ENCODE data around the gene C1orf87. TPM values are rescaled to one million over a fixed set of nuclear protein-coding genes. Genes with fewer than 3 reads are reported as not detected.

The C1orf87 gene
- polyA plus RNA-seq, 5 donors = 0.84 to 4.8 (median 3.3) TPM

- DNase-seq = no peak
Measured at GRCh38 chr1:60063561-60063960, 10.0 kb downstream of the C1orf87 start.

- DNase-seq = no peak
Measured at GRCh38 chr1:60059468-60059867, 14.1 kb downstream of the C1orf87 start.

GRCh38 chr1:60055336-60055735 lies 18.2 kb downstream of the C1orf87 start:
- DNase-seq = no peak

- no peak for DNase-seq
Measured at GRCh38 chr1:60054374-60054773, 19.2 kb downstream of the C1orf87 start.

- no peak for DNase-seq
Measured at GRCh38 chr1:60052601-60053000, 21.0 kb downstream of the C1orf87 start.

GRCh38 chr1:60051191-60051590 lies 22.4 kb downstream of the C1orf87 start:
- DNase-seq = no peak

GRCh38 chr1:60049188-60049587 lies 24.4 kb downstream of the C1orf87 start:
- DNase-seq = no peak

- DNase-seq = no peak
Measured at GRCh38 chr1:60044881-60045280, 28.7 kb downstream of the C1orf87 start.

- DNase-seq = no peak
Measured at GRCh38 chr1:60041783-60042182, 31.8 kb downstream of the C1orf87 start.

GRCh38 chr1:60037669-60038068 lies 35.9 kb downstream of the C1orf87 start:
- DNase-seq = no peak

GRCh38 chr1:60036856-60037460 lies 36.6 kb downstream of the C1orf87 start:
- DNase-seq = no peak

GRCh38 chr1:60035921-60036320 lies 37.6 kb downstream of the C1orf87 start:
- DNase-seq = no peak

GRCh38 chr1:60034999-60035398 lies 38.6 kb downstream of the C1orf87 start:
- DNase-seq = no peak

GRCh38 chr1:60033066-60033465 lies 40.5 kb downstream of the C1orf87 start:
- DNase-seq = no peak

- no peak for DNase-seq
Measured at GRCh38 chr1:60031146-60031545, 42.4 kb downstream of the C1orf87 start.

- no peak for DNase-seq
Measured at GRCh38 chr1:60025552-60025951, 48.0 kb downstream of the C1orf87 start.

GRCh38 chr1:60017508-60018205 lies 55.9 kb downstream of the C1orf87 start:
- DNase-seq = no peak

GRCh38 chr1:60010690-60011089 lies 62.9 kb downstream of the C1orf87 start:
- DNase-seq = no peak

- no peak for DNase-seq
Measured at GRCh38 chr1:60008500-60008899, 65.1 kb downstream of the C1orf87 start.

- no peak for DNase-seq
Measured at GRCh38 chr1:60000625-60001024, 72.9 kb downstream of the C1orf87 start.

- DNase-seq = no peak
Measured at GRCh38 chr1:59999746-60000145, 73.8 kb downstream of the C1orf87 start.

GRCh38 chr1:59999006-59999405 lies 74.6 kb downstream of the C1orf87 start:
- no peak for DNase-seq

- DNase-seq = no peak
Measured at GRCh38 chr1:59997479-59998115, 76.0 kb downstream of the C1orf87 start.
